D341Med (cell line): Measurements from ENCODE around the gene KLHL14.

Source experiments
- DNase-seq: peaks from one replicate; pipeline ENCODE4 v3.0.0; 2012; ENCODE audit warnings: low spot score

The KLHL14 gene

DNA sequence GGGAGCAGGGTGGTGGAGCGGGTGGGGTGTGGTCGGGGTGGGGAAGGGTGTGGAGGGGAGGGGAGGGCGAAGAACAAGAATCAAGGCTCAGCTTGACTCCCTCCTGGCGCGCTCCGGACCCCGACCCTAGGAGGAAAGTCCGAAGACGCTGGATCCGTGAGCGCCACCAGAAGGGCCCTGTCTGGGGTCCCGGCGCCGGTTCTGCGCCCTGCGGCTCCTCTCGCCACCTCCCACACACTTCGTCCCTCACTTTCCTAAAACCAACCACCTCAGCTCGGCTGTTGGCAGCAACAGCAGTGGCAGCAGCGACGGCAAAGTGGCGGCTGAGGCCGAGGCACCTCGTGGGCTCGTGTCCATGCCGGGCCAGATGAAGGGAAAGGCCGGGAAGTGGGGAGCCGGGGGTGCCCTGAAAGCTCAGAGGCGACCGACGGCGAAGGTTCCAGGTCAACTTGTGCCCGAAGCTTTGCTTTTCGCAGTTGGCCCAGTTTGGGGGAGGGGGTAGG lies 2.1 kb downstream of the KLHL14 start:
- DNase-seq: peak; percentile 53

DNA sequence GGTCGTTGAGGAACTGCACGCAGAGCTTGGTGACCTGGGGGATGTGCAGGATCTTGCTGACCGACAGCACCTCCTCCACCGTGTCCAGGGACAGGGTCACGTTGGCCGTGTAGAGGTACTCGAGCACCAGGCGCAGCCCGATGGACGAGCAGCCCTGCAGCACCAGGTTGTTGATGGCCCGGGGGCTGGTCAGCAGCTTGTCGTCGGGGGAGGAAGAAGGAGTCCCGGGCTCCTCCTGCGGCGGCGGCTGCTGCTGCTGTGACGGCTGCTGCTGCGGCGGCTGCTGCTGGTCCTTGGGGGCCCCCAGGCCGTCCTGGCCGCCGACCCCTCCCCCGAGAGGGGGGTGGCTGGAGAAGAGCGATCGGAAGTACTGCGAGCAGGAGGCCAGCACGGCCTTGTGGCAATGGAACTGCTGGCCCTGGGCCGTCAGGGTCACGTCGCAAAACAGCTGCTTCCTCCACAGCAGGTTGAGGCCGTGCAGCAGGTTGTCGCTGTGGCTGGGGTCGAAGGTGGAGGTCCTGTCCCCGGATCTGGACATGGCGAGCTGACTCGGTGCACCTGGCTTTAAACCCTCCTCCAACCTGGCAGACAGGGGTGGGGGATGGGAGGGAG lies 2.7 kb downstream of the KLHL14 start:
- peak; percentile 57 for DNase-seq

DNA sequence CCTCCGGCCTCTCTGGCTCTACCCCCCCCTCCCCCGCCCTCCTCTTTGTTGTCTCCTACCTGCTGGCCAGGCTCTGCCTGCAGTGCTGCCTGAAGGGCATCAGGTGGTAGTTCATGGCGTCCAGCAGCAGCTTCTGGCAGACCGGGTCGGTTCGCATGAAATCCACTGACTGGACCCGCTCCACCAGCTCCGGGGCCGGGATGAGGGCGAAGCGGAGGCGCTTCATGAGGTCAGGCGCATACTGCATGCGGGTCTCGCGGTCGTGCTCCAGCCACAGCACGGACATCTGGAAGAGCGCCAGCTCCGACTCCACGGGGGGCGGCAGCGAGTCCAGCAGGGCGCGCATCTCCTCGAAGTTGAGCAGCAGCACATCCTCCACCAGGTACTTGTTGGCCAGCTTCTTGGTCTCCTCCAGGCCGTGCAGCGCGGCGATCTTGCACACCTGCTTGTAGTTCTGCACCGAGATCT lies 3.2 kb downstream of the KLHL14 start:
- DNase-seq: peak; percentile 54

DNA sequence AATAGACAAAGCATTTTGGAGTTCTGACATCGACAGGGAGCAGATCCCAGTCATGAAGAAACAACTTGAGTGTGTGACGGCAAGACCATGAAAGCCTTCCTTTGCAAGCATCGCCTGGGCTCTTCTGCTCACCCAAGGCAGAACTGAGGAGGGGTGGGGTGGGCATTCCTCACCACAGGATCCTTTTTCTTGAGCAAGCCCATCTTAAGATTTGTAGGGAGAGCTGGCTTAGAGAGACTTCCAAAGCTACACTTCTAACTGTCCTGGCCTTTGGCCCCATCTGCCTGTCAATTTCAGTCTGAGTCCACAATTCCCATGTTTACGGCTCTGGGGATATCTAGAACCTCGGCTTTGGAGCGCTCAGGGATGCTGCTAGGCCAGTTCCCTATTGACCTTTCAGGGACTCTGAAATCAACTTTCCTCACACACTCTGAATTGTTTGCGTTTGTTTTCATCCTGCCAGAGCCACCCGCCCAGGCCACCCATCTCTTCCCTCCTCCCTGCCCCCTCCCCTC lies 3.7 kb downstream of the KLHL14 start:
- DNase-seq: no peak

DNA sequence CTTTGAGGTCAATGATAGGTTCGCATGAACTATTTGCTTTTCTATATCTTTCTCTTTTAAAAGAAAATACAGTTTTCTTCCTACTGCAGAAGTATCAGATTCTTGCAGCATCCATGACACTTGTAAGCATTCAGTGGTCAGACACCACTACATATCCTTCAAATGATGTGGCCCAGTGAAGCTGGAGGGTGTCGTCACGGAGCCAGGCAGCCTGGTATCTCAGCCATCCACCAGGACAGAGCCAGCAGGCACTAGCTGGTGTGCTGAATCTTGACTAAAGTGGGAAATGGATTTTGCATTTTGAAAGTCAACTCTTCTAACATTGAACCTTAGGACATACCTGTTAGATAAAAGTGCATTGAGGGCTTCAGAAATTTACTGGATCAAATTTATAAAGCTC lies 5.4 kb downstream of the KLHL14 start:
- DNase-seq: no peak

DNA sequence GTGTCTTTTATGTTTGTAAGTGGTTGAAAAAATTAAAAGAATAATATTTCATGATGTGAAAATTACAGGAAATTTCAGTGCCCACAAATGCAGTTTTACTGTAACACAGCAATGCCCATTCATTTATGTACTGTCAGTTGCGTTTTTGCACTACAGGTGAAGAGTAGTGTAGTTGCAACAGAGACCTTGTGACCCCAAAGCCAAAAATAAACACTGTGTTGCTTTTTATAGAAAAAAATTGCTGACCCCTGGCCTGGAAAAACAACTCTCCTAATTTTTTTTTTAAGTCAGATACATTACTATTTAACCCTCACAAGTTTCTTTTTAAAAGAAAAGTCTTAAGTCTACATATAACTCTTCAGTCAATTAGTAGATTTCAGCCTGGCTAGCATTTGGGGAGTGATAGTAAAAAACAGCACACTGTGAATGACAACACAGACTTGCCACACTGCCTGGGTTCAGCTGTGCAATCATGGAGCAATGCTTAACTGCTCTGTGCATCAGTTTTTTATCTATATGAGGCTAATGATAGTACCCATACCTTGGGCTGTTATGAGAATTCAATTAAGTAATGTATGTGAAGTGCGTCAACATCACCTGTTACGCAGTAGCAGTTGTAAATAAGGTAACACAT lies 8.1 kb downstream of the KLHL14 start:
- DNase-seq: no peak

DNA sequence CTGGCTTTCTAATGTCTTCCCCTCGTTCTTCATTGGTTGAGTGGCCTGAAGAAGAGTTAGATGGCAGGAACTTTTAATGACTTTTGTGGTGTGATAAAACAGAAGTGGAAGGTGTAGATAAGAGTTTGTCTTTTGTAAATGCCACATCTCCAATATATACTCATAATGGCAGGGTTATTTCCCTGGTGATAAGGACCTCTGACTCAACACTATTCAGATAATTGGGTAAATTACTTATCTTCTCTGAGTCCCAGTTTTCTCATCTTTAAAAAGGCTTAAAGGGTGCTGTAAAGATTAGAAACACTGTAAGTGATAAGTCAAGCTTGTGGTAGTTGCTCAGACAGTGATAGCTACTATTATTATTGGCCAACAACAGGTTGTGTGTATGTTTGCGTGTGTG lies 9.5 kb downstream of the KLHL14 start:
- DNase-seq: no peak

DNA sequence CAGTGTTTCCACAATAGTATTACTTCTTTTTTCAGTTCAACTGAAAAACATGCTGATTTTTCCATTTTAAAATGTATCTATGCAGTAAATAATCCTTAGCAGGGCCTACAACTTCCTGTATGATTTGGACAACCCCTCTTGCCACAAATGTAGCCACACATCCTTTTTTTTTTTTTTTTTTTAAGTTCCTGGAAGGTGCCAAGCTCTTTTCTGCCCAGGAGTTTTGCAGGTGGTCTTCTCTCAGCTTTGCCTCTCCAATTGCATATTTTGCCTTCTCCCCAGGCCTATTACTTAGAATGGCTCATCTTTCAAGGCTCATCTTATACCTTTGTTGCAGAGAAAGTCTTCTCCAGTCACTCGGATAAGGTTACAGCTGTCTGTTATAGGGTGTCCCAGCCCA lies 11.6 kb downstream of the KLHL14 start:
- no peak for DNase-seq

DNA sequence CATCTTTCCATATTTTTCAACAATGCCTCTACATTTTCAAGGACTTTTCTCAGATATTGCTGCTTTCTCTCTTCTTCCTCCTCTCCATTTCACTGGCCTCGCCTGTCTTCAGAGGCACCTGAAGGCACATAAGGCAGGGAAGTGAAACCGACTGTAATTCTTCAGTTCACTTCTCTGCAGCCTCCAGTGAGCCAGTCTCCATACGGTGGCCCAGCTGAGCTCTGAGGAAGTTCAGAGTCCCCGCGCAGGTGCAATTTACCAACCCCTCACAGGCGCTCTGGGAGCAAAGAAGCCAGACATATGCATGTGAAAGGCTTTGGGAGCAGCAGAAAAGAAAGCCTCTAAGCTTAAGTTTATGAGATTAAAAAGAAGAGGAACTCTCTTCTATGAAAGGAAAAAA lies 12.4 kb downstream of the KLHL14 start:
- no peak for DNase-seq

DNA sequence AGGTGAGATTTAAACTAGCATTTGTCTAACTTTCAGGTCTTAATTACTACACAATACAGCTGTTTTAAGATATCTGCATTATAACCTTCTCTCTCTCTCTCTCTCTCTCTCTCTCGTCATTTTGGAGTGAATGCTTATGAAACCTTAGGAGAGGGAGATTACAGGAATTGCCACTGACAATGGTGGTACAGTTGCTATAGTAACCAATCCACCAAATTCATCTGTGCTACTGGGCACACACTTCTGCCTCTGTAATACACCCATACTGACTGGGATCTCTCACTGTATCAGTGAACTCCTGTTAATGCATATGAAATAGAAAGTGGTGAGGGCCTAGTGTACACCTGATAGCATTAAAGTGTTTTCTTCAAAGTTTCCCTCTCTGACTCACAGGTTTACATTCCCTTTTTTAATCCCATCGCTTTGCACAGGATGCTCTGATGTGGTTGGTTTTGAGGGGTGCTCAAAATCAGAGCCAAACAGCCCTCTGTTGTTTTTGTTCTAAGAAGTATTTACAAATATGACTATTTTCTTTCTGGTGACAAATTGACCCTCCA lies 13.1 kb downstream of the KLHL14 start:
- DNase-seq: no peak

DNA sequence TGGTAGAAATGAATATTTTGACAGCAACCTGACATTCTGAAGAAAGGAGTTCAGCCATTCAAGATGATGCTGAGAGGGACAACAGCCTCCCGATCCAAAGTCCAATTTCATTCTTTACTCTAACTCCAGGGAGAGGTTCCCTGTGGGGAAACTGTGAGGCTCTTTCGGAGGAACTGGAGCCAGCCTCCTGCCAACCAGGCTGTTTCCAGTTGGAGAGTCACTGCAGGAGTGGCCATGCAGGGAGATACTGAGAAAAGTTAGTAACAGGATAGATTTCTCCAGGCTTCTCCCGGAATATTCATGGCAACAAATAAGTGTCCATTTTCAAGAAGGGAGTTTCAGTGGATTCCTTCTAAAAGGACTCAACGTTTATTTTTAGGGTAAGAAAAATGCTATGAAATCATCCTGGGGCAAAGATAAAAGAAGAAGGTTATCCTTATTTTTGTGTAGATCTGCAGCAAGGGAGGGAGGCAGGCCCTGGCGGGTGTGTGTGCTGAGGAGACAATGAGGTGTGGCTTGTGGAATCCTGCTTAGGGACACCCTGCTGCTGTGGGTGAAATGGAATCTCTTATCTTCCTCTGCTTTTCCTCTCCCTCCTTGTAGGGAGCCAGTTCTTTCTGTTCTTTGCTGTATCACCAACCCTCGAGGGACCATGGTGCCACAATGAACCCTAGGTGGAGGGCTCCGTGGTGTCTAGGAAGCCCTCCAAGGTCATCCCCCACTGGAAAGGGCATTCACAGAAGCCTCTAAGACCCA lies 18.1 kb downstream of the KLHL14 start:
- DNase-seq: no peak

DNA sequence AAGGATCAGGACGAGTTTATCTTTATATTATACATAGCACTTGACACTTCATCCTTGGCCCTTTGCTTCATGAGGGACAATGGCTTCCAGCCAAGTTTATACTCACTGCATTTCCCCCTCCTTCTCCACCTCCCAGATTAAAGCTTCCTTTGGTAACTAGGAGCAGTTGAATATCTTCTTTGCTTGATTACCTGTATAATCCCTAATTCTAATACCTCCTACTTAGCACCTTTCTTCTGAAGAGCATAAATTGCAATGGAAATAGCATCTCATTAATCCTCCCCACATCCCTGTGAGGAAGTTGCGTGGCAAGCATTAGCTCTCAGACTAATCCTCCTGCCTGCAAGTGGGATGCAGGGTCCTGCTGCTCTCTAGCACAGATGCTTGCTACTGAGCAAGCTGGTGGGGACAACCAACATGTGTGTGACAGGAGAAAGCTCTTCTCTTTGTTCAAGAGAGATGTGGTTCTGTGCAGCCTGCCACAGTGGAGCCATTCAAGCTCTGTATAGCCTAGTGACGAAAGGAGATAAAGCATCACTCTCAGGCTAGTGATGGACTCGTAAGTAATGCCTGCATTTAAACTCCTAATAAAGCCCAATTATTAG lies 19.1 kb downstream of the KLHL14 start:
- peak; percentile 86 for DNase-seq

DNA sequence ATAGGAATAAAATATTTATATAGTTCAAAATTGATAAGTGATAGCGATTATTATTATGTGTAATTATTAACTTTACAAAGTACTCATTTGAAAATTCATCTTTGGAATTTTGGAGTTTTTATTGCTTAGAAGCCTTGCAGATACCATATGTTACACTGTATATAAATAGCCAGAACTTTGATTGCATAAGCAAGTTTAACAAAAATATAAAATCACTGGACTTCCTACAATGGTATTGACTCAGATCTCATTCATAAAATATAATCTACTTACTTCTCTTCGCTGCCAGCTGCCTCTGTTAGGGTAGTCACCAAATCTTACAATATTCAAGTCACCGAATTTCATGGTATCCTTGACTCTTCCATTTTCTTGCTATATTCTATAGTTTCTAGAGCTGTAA lies 22.5 kb downstream of the KLHL14 start:
- DNase-seq: no peak

DNA sequence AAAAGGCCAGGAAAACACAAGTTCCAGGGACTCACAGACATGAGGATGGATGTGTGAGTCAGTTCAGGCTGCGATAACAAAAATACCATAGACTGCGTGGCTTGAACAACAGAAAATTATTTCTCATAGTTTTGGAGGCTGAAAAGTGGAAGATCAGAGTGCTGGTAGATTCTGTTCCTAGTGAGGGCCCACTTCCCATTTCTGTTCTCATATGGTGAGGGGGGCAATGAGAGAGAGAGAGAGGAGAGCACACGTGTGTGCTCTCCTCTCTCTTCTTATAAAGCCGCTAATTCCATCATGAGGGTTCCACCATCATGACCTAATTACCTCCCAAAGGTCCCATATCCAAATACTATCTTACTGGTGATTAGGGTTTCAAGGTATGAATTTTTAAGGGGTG lies 23.0 kb downstream of the KLHL14 start:
- no peak for DNase-seq

DNA sequence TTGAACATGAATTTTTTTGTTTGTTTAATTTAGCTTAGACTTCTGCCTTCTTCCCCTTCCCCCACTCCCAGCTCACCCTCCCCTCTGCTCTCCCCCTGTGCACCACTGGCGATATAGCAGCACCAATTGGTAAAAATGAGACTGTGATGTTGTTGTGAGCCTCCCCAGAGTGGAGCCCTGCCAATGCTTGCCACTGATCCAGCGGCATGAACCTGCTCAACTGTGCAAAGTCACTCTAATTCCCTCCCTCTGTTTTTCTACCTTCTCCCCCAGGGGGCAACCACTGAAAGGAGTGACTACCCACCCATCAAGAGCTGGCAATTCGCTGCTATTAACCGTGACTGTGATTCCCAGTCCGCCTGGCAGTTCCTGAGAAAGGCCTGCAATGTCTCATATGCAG lies 30.2 kb downstream of the KLHL14 start:
- no peak for DNase-seq

DNA sequence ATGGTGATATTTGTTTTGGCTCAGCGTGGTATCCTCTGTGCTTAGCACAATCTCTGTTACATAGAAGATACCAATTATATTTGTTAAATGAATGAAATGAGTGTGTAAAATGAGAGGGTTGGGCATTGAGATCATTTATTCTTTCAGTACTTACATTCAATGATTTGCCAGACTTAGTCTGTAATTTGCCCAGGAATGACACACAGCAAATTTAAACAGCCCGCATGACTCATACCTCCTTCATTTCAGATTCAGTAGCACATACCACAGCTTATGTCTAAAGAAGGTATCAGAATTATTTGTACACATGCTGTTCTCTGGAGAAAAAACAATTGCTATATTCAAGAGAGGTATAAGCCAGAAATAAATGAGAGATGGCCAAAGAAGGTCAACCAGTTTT lies 37.0 kb downstream of the KLHL14 start:
- no peak for DNase-seq

DNA sequence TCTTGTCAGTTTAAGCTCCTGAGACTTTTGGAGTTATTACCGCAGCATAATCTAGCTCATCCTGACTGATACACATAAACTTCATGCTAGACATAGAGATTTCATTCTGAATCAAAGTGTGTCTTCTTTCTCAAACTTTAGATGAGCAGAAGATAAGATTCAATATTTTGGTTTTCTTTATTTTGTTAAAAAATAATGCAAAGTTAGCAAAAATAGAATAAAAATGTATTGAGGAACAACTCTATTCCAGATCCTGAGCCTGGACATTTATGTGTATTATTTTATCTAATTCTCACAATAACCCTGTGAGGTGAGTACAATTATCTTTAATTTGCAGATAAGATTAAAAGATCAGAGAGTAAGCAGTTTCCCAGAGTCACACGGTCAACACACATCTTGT lies 38.4 kb downstream of the KLHL14 start:
- no peak for DNase-seq

DNA sequence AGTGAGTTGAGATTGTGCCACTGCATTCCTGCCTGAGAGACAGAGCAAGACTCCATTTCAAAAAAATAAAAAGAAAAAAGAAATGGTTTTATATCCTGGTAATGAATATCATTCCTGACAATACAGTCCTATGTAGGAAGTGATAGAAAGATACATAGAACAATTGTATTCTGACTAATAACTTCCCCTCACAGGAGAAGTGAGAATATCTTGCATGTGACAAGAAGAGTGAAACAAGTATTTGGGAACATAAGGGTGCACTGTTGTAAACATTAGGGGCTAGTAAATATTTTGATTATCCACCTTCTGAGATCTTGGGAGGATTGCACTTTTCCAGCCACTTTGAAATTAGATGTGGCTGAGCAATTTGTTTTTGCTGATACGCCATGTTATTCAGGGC lies 40.7 kb downstream of the KLHL14 start:
- DNase-seq: no peak

DNA sequence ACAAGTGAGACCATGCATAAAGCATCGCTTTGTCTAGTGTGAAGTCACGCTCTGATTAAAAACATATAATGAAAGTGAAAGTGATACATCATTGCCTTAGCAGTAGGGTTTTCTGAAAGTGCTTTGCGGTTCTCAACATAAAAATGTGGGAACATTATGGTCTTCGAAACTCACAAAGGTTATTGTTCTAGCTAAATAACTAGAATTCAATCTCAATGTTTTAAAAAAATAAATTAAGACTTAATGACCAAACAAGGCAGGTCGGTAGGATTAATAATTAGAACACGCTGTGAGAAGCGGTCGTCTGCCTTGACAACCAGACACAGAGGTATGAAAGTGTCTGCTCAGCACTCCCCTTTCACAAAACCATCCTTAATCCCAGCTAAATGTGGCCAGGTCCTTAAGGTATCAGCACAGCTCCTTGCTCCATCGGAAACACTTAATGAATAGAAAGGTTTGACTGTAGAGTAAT lies 42.2 kb downstream of the KLHL14 start:
- no peak for DNase-seq

DNA sequence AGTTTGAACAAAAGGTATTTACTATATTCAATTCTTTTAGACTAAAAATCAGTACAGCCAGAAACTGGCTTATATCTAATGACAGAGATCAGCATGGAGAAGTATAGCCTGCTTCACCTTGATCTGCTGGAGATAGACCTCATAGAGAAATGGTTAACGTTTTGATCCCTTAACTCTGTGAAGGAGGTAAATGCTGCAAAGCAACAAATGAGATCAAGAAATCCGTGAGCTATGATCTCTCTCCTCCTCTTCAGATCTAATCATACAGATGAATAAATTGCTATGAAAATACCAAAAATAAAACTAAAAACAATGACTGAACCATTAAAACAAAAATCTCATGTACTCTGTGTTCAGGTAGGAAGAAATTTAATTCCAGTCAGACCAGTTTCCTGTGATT lies 42.8 kb downstream of the KLHL14 start:
- DNase-seq: no peak

DNA sequence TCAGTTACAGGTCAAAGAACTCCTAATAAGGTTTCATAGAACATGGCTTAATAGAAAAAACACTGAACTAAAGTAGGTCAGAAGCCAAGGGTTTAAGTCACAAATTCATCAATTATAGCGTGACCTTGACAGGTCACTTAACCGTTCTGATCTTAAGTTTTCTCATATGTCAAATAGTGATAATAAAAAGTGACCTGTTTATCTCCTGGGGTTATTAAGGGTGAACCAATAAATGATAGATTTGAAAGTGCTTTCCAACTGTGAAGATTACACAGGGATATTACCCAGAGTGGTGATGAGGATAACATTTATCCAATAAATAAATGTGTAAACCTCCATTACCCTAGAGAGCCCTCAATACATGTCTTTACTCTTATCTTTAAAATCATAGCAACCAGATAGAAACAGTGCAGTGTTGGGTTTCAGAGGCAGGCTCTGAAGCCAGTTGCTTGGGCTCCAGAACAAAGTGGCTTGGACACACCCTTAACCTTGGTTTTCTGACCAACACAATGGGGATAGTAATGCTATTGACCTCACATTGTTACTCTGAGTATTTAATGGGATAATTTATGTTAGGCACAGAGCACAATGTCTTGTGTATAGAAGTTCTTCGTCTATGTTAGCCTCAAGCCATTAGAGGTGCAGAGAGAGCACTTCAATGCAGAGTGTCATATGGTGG lies 48.6 kb downstream of the KLHL14 start:
- DNase-seq: no peak

DNA sequence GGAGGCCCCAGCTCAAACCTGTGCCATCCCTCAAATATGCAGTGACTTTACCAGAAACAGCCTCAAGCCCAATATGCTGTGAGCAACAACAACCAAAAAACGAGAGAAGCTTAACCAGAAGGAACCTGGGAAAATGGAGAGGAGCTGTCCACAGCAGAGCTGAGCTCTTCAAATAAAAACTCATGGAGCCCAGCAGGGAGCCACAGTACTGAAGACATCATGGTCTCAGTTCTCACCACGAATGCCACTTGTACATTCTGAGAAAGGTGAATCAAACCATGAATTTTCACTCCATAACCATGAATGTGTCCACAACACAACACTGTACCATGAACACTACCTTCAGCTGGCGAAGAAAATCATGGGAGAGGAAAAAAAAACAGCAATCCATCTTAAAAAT lies 50.5 kb downstream of the KLHL14 start:
- DNase-seq: no peak
